Camera-type eye (tissue), 1 donor: ENCODE results near the gene POLR2L. TPM values are rescaled to one million over a fixed set of nuclear protein-coding genes. Genes with fewer than 3 reads are reported as not detected.

Experiments used
- total RNA-seq: library from RNA; depleted of rRNA; stranded (reverse); fragments of >200 nt; gene quantifications from one replicate; pipeline ENCODE4 v1.2.3, GENCODE V29; 2014

The POLR2L gene
- total RNA-seq = 23.9 TPM

DNA sequence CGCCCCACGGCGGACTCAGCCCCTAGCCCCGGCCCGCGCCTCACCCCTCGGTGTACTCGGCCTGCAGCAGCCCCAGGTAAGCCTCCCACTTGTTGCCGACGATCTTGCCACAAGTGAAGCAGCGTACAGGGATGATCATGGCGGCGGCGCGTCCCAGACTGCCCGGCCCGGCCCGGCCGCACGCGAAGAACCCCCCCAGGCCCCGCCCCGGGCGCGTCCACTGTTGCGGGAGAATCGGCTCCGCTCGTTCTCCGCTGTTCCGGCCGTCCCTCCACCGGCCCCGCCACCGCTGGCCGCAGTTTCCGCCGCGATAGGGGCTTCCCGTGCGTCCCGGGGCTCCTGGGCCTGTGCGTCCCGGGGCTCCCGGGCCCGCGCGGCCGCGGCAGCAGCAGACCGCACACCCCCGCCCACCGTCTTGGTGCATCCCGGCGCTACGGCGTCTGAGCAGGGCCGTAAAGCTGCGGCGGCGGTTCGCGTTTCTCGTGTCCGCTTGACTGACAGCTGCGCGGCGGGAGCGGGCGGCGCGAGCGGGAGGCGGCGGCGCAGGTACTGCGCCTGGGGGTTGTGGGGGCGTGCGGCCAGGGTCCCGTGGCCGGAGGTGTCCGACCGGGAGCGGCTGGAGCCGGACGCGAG lies at the start of gene POLR2L, which contains the start of gene TSPAN4:
TSS of gene POLR2L (minus strand) at position 160 of the 633 bp plus-strand sequence. CDS start at position 139, 21 bp downstream.
TSS of gene TSPAN4 (plus strand) at position 483 of the 633 bp plus-strand sequence. CDS start 7,453 bp downstream, outside the sequence.

GRCh38 chr11:832529-833113 lies 9.7 kb downstream of the POLR2L start, which contains the start of gene CD151:
Gene CD151, plus strand, starts transcription at chr11:832952. Its CDS starts 3,118 bp downstream, at chr11:836070.

DNA sequence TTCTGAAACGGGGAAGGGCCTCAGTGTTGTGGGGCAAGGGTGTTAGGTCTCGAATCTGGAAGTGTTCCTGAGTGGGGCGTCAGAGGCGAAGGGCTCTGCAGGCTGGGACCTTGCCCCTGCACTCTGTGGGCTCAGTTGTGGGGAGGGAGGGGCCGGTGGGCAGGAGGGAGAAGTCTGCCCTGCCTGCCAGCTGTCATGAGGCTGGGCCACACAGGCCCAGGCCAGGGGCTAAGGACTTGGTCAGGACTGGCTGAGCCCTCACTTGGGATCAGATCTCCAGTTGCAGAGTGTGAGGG lies 14.5 kb downstream of the POLR2L start, which contains the start of gene CRACR2B:
TSS of gene CRACR2B (plus strand) at position 23 of the 296 bp plus-strand sequence. CDS start 689 bp downstream, outside the sequence.

GRCh38 chr11:818396-819128 lies 23.8 kb downstream of the POLR2L start, which contains the start of gene PNPLA2:
Gene PNPLA2, plus strand, starts transcription at chr11:818914. Its CDS starts 805 bp downstream, at chr11:819719.

GRCh38 chr11:809287-810039 lies 32.9 kb downstream of the POLR2L start, which contains the start of gene RPLP2:
Gene RPLP2, plus strand, starts transcription at chr11:809967. Its CDS starts 268 bp downstream, at chr11:810235.

GRCh38 chr11:798093-798713 lies 44.1 kb downstream of the POLR2L start, which contains the start of gene SLC25A22:
Gene SLC25A22, minus strand, starts transcription at chr11:798281. Its CDS starts 3,275 bp downstream, at chr11:795006.

GRCh38 chr11:789943-790342 lies 52.4 kb downstream of the POLR2L start, which contains the start of gene CEND1:
Gene CEND1, minus strand, starts transcription at chr11:790090. Its CDS starts 1,514 bp downstream, at chr11:788576.

Other genes with a start within 250 kb of the POLR2L start
- 12.1 TPM for gene IRF7, start 226.6 kb downstream of the POLR2L start, total RNA-seq
- gene CDHR5, start 217.6 kb downstream of the POLR2L start, total RNA-seq = 0.88 TPM
- gene SCT, start 215.3 kb downstream of the POLR2L start, total RNA-seq = not detected
- 1.2 TPM for gene DRD4, start 205.3 kb downstream of the POLR2L start, total RNA-seq
- gene DEAF1, start 147.3 kb downstream of the POLR2L start, total RNA-seq = 31.4 TPM
- 18.5 TPM for gene TMEM80, start 146.7 kb downstream of the POLR2L start, total RNA-seq
- 14.1 TPM for gene EPS8L2, start 136.3 kb downstream of the POLR2L start, total RNA-seq
- 91.0 TPM for gene TALDO1, start 95.1 kb downstream of the POLR2L start, total RNA-seq
- gene GATD1, start 65.0 kb downstream of the POLR2L start, total RNA-seq = 42.8 TPM
- 6.4 TPM for gene CEND1, start 52.4 kb downstream of the POLR2L start, total RNA-seq
- 27.7 TPM for gene SLC25A22, start 44.2 kb downstream of the POLR2L start, total RNA-seq
- 17.8 TPM for gene PIDD1, start 37.3 kb downstream of the POLR2L start, total RNA-seq
- gene RPLP2, start 32.6 kb downstream of the POLR2L start, total RNA-seq = 169 TPM
- gene PNPLA2, start 23.6 kb downstream of the POLR2L start, total RNA-seq = 28.0 TPM
- 9.5 TPM for gene CRACR2B, start 14.6 kb downstream of the POLR2L start, total RNA-seq
- 149 TPM for gene CD151, start 9.6 kb downstream of the POLR2L start, total RNA-seq
- 62.2 TPM for gene TSPAN4, start 323 bp upstream of the POLR2L start, total RNA-seq
- 86.6 TPM for gene CHID1, start 68.3 kb upstream of the POLR2L start, total RNA-seq
- gene AP2A2, start 83.3 kb upstream of the POLR2L start, total RNA-seq = 55.5 TPM
- not detected for gene MUC6, start 194.2 kb upstream of the POLR2L start, total RNA-seq
- gene MUC2, start 232.3 kb upstream of the POLR2L start, total RNA-seq = not detected